8988T (cell line): Measurements from ENCODE around the gene KCNC1.

ENCODE experiments used
- DNase-seq: peaks from one replicate; pipeline ENCODE4 v3.0.0; 2011

The KCNC1 gene

GRCh38 chr11:17734418-17734911 is at the start of gene KCNC1:
Gene KCNC1, plus strand, starts transcription at chr11:17734781. Its CDS starts 1,222 bp downstream, at chr11:17736003.
- DNase-seq, result peak; percentile 98

- no peak for DNase-seq
These were observed 48.2 kb upstream of the KCNC1 start for GRCh38 chr11:17686231-17686980.

GRCh38 chr11:17687946-17688670 is 46.5 kb upstream of the KCNC1 start:
- DNase-seq, result no peak

- no peak for DNase-seq
These were observed 43.0 kb upstream of the KCNC1 start for GRCh38 chr11:17691550-17691949.

- no peak for DNase-seq
These were observed 42.6 kb upstream of the KCNC1 start for GRCh38 chr11:17691976-17692375.

DNA sequence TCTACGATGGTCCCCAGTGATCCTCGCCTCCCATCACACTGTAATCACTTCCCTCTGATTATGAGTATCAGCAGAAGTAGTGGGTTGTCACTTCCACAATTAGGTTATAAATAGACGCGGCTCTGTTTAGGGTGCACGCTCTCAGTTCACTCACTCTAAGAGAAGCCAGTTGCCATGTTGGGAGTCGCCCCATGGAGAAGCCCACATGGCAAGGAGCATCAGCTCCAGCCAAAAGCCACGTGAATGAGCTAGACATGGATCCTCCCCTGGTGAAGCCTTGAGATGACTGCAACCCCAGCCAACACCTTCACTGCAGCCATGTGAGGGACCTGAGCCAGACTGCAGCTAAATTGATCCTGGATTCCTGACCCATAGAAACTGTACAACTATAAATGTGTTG is 41.6 kb upstream of the KCNC1 start:
- DNase-seq, result no peak

DNA sequence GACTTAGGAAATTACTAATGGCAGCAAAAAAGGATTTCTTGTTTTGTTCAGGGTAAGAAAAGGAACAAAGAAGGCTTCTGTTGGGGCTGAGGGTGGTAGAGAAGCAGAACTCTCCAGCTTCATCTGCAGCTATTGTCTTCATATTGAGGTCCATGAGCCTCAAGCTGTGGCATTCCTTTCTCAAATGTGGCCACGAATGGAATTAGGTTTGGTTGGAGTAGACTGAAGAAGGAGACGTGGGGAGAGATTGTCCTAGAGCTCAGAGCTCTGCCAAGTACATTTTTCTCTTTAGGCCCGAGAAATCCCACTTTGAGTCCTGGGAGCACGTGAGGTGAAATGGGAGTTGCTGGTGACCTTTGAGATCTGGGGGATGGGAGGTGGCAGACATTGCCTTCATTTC is 41.0 kb upstream of the KCNC1 start:
- no peak for DNase-seq

DNA sequence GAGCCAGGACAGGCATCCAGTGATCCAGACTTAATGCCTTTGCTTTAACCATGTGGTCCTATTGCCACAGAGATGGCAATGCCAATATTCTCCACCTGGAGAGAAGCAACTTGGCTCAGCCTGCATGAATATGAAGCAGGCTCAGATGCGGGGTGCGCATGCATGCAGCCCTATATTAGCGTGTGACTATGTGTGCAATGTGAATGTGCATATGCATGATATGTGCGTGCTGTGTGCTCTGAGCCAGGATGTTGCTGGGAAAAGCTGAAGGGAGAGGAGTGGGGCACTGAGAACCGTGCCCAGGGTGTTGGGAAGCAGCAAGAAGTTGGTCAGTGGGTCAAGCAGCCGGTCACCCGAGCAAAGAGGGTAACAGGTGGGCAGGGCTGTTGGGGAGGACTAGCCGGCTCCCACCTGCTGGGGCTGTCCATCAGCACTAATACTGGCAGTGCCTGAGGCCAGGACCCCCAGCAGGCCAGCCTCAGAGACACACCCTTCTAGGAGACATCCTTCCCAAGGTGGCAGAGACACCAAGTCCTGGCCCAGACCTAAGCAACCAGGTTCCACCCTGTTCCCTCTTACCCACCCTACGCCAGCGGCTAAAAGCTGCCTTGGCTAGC is 40.0 kb upstream of the KCNC1 start:
- DNase-seq, result no peak

- no peak for DNase-seq
These were observed 38.8 kb upstream of the KCNC1 start for GRCh38 chr11:17695454-17696441.

DNA sequence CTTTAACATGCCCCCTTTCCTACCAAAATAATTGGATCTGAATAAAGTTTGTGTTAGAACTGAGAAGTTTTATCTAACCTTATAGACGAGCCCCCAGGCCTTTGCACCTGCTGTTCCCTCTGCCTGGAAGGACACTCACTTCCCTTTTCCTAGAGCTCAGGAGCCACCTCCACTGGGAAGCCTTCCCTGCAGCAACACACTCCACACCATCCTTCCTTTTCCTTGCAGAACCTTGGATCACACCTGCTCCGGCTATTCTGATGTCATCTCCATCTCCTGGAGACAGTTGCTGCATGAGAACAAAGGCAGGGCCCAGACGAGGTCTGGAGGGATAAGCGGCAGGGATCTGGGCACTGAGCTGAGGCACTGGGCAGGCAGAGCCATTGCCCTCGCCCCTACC is 37.8 kb upstream of the KCNC1 start:
- no peak for DNase-seq

DNA sequence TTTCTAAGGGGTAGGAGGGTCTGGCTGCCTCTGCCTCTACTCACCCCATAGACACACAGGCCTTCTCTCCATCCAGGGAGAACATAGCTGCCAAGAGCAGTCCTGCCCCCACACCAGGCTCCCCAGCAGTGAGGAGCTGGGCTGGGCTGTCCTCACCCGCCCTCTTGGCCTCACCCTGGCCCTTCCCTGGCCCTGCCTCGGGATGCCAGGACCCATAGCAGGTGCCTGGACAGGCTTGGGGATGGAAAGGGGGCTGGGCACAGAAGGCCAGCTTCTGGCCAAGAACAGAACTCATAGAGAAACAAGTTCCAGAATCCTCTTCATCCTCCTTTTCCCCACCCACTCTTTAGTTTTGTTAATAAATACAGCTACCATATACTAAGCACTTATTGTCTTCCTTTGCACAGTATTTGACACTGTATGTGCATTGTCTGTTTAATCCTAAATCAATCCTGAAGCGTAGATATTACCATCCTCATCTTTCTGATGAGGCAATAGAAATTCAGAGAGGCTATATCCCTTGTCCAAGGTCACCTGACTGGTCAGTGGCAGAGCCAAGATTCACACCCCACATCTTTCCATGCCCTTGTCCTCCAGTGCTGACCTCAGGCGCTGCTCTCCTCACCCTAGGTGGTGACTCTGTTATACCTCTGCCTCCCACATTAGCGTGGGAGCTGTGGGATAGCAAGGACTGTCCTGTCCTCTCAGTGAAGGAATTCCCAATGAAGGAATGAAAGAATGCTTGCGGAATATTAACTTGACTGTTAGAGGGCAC is 37.2 kb upstream of the KCNC1 start:
- no peak for DNase-seq

GRCh38 chr11:17699147-17700114 is 35.1 kb upstream of the KCNC1 start:
- no peak for DNase-seq

DNA sequence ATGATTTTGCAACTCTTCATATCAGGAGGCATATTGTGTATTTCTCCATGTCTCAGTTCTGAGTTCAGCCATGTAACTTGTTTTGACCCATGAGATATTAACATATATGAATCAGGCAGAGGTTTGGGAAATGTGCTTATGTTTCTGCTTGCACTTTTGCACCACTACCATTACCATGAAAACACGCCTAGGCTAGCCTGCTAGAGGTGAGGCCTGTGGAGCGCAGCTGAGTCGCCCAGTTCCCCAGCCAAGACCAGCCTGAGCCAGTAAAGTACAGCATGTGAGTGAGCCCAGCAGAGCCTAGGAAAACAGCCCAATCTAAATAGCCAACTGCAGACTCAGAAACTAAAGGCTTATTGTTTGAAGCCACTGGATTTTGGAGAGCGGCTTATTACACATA is 33.6 kb upstream of the KCNC1 start:
- DNase-seq, result no peak

DNA sequence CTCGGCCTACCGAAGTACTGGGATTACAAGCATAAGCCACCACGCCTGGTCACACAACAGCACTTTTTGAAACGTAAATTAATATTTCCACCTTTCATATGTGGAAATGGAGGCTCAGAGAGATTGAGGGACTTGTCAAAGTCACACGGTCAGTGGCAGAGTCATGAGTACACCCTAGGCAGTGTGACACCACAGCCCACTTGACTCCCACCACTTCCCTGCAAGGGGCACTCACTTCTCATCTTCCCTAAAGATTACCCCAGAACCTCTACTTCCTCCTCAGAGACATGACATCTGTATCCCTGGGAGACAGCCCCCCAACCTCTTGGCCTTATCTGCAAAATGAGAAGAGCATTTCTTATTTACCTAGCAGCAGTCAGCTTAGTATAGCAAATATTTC is 31.7 kb upstream of the KCNC1 start:
- DNase-seq, result no peak

- DNase-seq, result no peak
These were observed 30.6 kb upstream of the KCNC1 start for GRCh38 chr11:17703951-17704350.

DNA sequence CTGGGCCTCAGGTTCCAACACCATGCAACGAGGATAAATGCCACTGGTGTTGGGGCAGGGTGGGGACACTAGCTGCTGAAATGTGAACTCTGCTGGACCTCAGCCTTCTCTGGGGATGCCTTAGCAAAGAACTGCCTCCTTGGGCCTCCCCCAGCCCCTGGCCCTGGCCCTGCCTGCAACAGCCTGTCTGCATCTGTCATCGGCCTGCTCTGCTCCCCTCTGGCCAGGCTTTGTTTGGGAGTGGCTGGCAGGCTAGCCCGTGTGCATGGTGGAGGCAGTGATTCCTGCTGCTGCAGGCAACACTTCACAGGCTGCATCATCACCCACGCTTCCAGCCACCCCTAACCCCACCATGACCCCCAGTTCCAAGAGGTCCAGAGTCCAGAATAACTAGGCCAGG is 26.8 kb upstream of the KCNC1 start:
- no peak for DNase-seq

DNA sequence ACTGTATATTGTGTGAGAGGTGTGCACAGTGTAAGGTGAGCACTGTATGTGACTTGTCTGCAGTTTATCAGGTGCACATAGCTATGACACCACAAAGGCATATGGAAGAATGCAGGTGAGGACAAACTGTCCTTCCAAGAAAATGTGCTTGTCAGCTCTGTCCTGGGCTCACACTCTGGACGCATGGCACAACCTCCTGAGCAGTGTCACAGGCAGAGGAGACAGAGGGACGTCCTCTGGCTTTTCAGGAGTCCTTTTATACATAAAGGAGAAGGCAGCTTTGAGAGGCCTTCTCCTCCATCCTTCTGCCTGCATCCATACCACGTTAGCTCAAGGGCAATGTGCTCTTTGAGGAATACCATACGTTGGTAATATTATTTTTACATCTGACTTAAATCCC is 22.7 kb upstream of the KCNC1 start:
- no peak for DNase-seq

DNA sequence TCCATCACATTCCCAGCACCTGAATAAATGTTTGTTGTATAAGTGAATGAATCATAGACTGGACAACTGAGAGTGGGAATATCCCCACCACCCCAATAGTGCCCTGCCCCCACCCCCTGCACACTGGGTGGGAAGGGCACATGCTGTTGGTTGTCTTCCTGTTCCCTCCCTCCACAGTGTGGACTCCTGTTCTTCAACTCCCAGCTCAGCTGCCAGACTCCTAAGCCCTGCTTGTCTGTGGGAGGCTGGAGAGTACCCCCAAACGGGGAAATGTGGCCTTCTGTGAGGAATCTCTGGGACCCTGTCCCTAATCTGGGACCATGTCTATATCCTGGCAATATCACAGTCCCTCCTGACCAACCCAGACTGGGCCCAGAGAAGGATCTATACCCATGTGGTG is 20.7 kb upstream of the KCNC1 start:
- DNase-seq, result no peak

DNA sequence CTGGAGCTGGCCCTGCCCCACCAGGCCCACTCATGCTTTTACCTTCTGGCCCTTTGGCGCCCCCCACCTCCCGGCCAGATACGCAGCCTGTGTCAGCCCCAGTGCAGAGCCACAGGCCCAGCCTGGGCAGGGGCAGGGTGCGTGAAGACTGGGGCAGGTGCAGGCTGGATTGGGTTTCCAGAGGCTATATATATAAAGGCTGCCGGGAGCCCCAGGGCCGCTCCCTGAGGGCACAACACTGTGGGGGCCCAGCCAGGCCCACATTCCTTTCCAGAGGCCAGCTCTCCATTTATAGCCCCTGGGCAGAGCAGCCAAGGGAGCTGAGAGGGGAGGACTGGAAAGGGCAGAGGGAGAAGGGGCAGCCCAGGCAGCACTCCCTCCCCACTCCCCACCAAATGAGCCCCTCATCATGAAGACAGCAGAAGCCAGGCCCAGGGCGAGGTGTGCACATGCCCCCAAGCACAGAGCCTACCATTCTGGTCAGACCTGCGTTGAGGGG is 20.2 kb upstream of the KCNC1 start:
- no peak for DNase-seq

- DNase-seq, result no peak
These were observed 19.7 kb upstream of the KCNC1 start for GRCh38 chr11:17714870-17715269.
